ENCODE results near the gene L2HGDH. TPM values are rescaled to one million over a fixed set of nuclear protein-coding genes. Genes with fewer than 3 reads are reported as not detected.

L2HGDH gene
- total RNA-seq (2012; rRNA removed) (3.8 and 5.0 TPM in 2 replicates), polyA plus RNA-seq (2012; rRNA removed) (2.8 and 3.1 TPM in 2 replicates), Bru-seq, nascent RNA (percentile 46 among the genes with signal in this experiment), BruChase-seq, experiment 1, labeled RNA remaining after a 6-hour chase (percentile 51 among the genes with signal in this experiment), BruChase-seq, experiment 2, labeled RNA remaining after a 2-hour chase (percentile 45 among the genes with signal in this experiment)
- polyA plus RNA-seq (2012; cell fraction: cytosol; rRNA removed), result 1.5 and 2.3 TPM in 2 replicates
- polyA plus RNA-seq (2012; cell fraction: nucleus; rRNA removed; ENCODE audit: low replicate concordance), result 0.87 and 2.4 TPM in 2 replicates
- long read RNA-seq, full-length matches to known transcripts, result 5 of 6 reads
- long read RNA-seq, partial matches to known transcripts, result 0 of 6 reads
- long read RNA-seq, other reads (novel, unspliced or antisense), result 1 of 6 reads

DNA sequence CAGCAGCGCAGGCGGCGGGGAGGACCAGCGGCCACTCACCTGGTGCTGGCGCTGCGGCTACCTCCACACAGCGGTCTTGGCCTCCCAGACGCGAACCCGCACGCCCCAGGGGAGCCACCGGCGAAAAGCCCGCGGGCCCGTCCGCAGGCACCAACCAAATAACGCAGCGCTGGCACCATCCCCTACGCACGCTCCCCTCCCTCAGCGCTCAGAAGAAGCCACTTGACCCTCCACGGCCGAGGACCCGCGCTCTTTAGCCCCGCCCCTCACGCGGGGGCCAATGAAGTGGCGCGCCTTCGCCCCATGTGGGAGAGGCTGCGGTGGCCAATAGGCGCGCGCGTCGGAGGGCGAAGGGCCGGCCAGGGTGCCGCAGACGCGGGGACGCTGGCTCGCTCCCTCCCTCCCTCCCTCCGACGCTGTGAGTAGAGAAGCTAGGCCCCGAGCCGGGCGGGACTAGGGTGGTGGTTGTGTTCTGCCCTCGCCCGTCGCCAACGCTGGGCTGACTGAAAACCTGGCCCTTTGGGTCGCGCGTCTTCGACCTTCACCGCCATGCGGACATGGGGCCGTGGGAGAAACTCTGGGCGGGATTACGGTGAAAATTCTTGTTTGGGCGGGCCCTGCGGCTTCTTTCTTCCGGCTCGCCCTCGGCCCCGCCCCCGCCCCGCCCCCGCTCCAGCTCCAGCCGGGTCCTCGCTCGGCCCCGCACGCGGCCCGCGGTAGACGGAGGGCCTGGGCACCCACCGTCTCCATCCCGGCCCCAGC lies at the start of gene L2HGDH, which contains the start of gene DMAC2L:
TSS of gene L2HGDH (minus strand) at position 258 of the 762 bp plus-strand sequence. CDS start at position 179, 79 bp downstream.
TSS of gene DMAC2L (plus strand) at position 353 of the 762 bp plus-strand sequence. CDS start 9,164 bp downstream, outside the sequence.
- H3K4me2 ChIP-seq (ENCODE audit: low read depth, low read length), result peak within 1 kb of the TSS; percentile 99
- H3K9ac ChIP-seq (ENCODE audit: low read depth, low read length), result peak within 1 kb of the TSS; percentile 92
- H3K27me3 ChIP-seq (ENCODE audit: control insufficient read depth, insufficient read depth, low read length), result no peaks in the 10 kb centered on the region
- H3K9me3 ChIP-seq (ENCODE audit: control insufficient read depth, insufficient read depth, low read length), result no peaks in the 10 kb centered on the region
- peak within 1 kb of the TSS; percentile 97 for H3K4ac ChIP-seq (ENCODE audit: low read depth, low read length)
- H3K18ac ChIP-seq (ENCODE audit: low read depth, low read length), result peak within 1 kb of the TSS; percentile 93
- peak within 1 kb of the TSS; percentile 84 for H2AK9ac ChIP-seq (replicated peaks; ENCODE audit: low read depth, low read length, poor library complexity)
- peak within 1 kb of the TSS; percentile 96 for H4K5ac ChIP-seq (ENCODE audit: low read depth, low read length)
- intact Hi-C loops (cut with micrococcal nuclease) (no loop called here), in situ Hi-C loops (cut with MboI; ENCODE audit: low sequenced_read_pairs) (no loop called here), dilution Hi-C loops (cut with HindIII; ENCODE audit: low sequenced_read_pairs, unreplicated experiment) (no loop called here)
- no peak within 1 kb of the TSS; the same call in none of the 2 replicates for H2AK5ac ChIP-seq (ENCODE audit: low read depth, low read length)
- H2BK120ac ChIP-seq (ENCODE audit: low read depth, low read length), result peak within 1 kb of the TSS; percentile 92
- DNase-seq, result peak; percentile 84
- peaks cover 4% of the 10 kb centered on the region for H3K4me1 ChIP-seq (ENCODE audit: control insufficient read depth, insufficient read depth, low read length)
- H3K14ac ChIP-seq (replicated peaks; ENCODE audit: low read depth, low read length), result peak within 1 kb of the TSS; percentile 94
- H2BK5ac ChIP-seq (ENCODE audit: low read depth, low read length, poor library complexity, severe bottlenecking), result peak within 1 kb of the TSS; percentile 96
- peak within 1 kb of the TSS; percentile 99 for H3K27ac ChIP-seq (ENCODE audit: insufficient read depth, low read length)
- peak within 1 kb of the TSS; percentile 76 for H3K4me3 ChIP-seq (ENCODE audit: insufficient read depth, low read depth, low read length)
- H3K56ac ChIP-seq (ENCODE audit: extremely low read depth, insufficient read depth, low read length), result peak within 1 kb of the TSS; percentile 76; the same call in 1 of the 2 replicates
- no peaks in the 10 kb centered on the region for H3K36me3 ChIP-seq (ENCODE audit: control insufficient read depth, insufficient read depth, low read length)
- peak; percentile 99 for ATAC-seq (ENCODE audit: low read depth)
- H4K20me1 ChIP-seq (ENCODE audit: insufficient read depth, low read length), result no peaks in the 10 kb centered on the region
- 0 out of 2 replicates have a peak within 1 kb of the TSS, but pooled peaks have one; percentile 65 for H2BK20ac ChIP-seq (ENCODE audit: low read depth, low read length)
- ChIA-PET CTCF (interaction anchor here (0.6 to 1.8 kb wide), 2 partner anchors 16 to 565 kb away, joined by 3 to 4 read pairs; no protein-coding TSS in a partner anchor), POLR2A (ENCODE audit: unreplicated experiment) (interaction anchor here (0.5 to 0.8 kb wide), 10 partner anchors 17 to 472 kb away, joined by 3 to 6 read pairs (median 3); partner anchors contain the start of genes ATL1 and SOS2)
- H4K91ac ChIP-seq (ENCODE audit: insufficient read depth, low read depth, low read length), result peak within 1 kb of the TSS; percentile 91
- peaks cover 3% of the 10 kb centered on the region for H3K9me1 ChIP-seq (ENCODE audit: insufficient read depth, low read length)
- H2AFZ ChIP-seq (replicated peaks; ENCODE audit: low read length, poor library complexity), result peak within 1 kb of the TSS; percentile 99
- peaks cover 15 to 38% of the 10 kb centered on the region in 2 experiments for H3K79me1 ChIP-seq (ENCODE audit: low read depth in 1 of 2, low read length in 2 of 2)
- no TSS peak for BruUV-seq (replicated peaks)
- H3K23ac ChIP-seq (ENCODE audit: low read depth, low read length), result peak within 1 kb of the TSS; percentile 93
- peak within 1 kb of the TSS; percentile 79 to 98 for H4K8ac ChIP-seq (ENCODE audit: low read depth in 2 of 2, low read length in 2 of 2)
- WGBS, 2 experiments (ENCODE audit: extremely low coverage in 2 of 2, insufficient read length in 1 of 2), result 0% methylated on average over 6 of the region's 83 CpGs; no CpG with 5 or more reads in 1 of the 2 experiments
- peak within 1 kb of the TSS; percentile 82; the same call in 1 of the 3 replicates for H2BK15ac ChIP-seq (ENCODE audit: low read depth, low read length)
- TF ChIP-seq POLR2A (IDR thresholded peaks at IDR 0.05; ENCODE audit: low read depth, low read length) (peak; percentile 74), CEBPB (IDR thresholded peaks at IDR 0.05; ENCODE audit: low read depth, low read length) (no peak), MXI1 (IDR thresholded peaks at IDR 0.05; ENCODE audit: borderline replicate concordance, low read depth, low read length) (peak; percentile 14), NFE2L2 (IDR thresholded peaks at IDR 0.05; ENCODE audit: low read depth, low read length) (no peak), SMC3 (IDR thresholded peaks at IDR 0.05; ENCODE audit: low read depth, low read length) (no peak), FOS (IDR thresholded peaks at IDR 0.05; ENCODE audit: low read depth, low read length) (no peak), CHD1 (IDR thresholded peaks at IDR 0.05; ENCODE audit: low read depth, low read length) (no peak), MAZ (IDR thresholded peaks at IDR 0.05; ENCODE audit: borderline replicate concordance, low read depth, low read length) (peak; percentile 59; the same call in 1 of the 2 replicates), RCOR1 (IDR thresholded peaks at IDR 0.05; ENCODE audit: insufficient replicate concordance, low read length) (no peak), MAFK (IDR thresholded peaks at IDR 0.05; ENCODE audit: low read depth, low read length) (no peak), BHLHE40 (IDR thresholded peaks at IDR 0.05; ENCODE audit: low read depth, low read length) (no peak)
- TF ChIP-seq, protein P1, sequence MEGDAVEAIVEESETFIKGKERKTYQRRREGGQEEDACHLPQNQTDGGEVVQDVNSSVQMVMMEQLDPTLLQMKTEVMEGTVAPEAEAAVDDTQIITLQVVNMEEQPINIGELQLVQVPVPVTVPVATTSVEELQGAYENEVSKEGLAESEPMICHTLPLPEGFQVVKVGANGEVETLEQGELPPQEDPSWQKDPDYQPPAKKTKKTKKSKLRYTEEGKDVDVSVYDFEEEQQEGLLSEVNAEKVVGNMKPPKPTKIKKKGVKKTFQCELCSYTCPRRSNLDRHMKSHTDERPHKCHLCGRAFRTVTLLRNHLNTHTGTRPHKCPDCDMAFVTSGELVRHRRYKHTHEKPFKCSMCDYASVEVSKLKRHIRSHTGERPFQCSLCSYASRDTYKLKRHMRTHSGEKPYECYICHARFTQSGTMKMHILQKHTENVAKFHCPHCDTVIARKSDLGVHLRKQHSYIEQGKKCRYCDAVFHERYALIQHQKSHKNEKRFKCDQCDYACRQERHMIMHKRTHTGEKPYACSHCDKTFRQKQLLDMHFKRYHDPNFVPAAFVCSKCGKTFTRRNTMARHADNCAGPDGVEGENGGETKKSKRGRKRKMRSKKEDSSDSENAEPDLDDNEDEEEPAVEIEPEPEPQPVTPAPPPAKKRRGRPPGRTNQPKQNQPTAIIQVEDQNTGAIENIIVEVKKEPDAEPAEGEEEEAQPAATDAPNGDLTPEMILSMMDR (conservative IDR thresholded peaks at IDR 0.05; ENCODE audit: low read depth, low read length), result no peak
- TF ChIP-seq, protein P2, sequence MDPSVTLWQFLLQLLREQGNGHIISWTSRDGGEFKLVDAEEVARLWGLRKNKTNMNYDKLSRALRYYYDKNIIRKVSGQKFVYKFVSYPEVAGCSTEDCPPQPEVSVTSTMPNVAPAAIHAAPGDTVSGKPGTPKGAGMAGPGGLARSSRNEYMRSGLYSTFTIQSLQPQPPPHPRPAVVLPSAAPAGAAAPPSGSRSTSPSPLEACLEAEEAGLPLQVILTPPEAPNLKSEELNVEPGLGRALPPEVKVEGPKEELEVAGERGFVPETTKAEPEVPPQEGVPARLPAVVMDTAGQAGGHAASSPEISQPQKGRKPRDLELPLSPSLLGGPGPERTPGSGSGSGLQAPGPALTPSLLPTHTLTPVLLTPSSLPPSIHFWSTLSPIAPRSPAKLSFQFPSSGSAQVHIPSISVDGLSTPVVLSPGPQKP (IDR thresholded peaks at IDR 0.05; ENCODE audit: borderline replicate concordance, low read depth, low read length), result no peak

Measured in IMR-90 (cell line).